Nephron (organoid): ENCODE measurements around the gene ATP5F1D.
"Not testable (repeated sequence)": the region's sequence is repeated elsewhere in the genome, so short reads cannot be mapped to it uniquely, and the experiment has no call there.

ENCODE experiments used
- H3K27ac Mint-ChIP-seq, 3 experiments: 2 replicates each; pipeline ENCODE4 v1.8.0; 2020; ENCODE audit warnings: mixed read lengths in 3 of 3, mild to moderate bottlenecking in 2 of 3, moderate library complexity in 1 of 3
- H3K27me3 Mint-ChIP-seq: 2 replicates; pipeline ENCODE4 v1.8.0; 2021; ENCODE audit warnings: low read depth, mild to moderate bottlenecking, moderate library complexity, mixed read lengths
- H3K36me3 Mint-ChIP-seq: 2 replicates; pipeline ENCODE4 v1.8.0; 2020; ENCODE audit warnings: low read depth, mixed read lengths
- H3K4me1 Mint-ChIP-seq: 2 replicates; pipeline ENCODE4 v1.8.0; 2020; ENCODE audit warnings: mixed read lengths
- H3K4me3 Mint-ChIP-seq, 3 experiments: 2 replicates each; pipeline ENCODE4 v1.8.0; 2020; ENCODE audit warnings: mild to moderate bottlenecking in 3 of 3, mixed read lengths in 3 of 3, moderate library complexity in 2 of 3
- H3K9me3 Mint-ChIP-seq: 2 replicates; pipeline ENCODE4 v1.8.0; 2020; ENCODE audit warnings: mixed read lengths
- TF ChIP-seq, protein P1 (sequence below), 3 experiments: fragments of 200-600 bp; sonication (generic); IDR thresholded peaks; one replicate each; pipeline ENCODE4 v1.5.0; 2021; ENCODE audit warnings: antibody characterized with exemption in 3 of 3; ENCODE audit not compliant: unreplicated experiment in 3 of 3

Gene ATP5F1D

DNA sequence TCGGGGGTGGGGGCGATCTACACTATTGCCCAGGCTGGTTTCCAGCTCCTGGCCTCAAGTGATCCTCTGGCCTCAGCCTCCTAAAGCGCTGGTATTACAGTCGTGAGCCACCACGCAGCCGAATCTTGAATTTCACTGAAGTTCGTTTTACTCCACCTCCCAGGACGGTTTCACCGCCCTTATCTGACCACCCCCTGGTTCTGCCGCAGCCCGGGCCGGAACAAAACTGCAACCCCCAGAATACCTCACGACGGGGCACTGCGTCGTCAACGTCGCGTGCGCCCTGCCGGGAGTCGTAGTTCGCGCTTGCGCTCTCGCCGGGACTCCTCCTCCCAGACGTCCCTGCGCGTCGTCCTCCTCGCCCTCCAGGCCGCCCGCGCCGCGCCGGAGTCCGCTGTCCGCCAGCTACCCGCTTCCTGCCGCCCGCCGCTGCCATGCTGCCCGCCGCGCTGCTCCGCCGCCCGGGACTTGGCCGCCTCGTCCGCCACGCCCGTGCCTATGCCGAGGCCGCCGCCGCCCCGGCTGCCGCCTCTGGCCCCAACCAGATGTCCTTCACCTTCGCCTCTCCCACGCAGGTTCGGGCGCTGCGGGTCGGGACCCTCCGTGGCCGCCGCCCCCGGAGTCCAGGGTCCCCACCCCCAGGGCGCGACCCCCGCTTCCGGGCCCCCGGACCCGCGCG, at the start of gene ATP5F1D:
TSS of gene ATP5F1D (plus strand) at position 335 of the 679 bp plus-strand sequence. CDS start at position 435, 100 bp downstream.
- Mint-ChIP-seq H3K27ac (peak within 1 kb of the TSS; percentile 82 to 85 (median 85)), H3K4me3 (peak within 1 kb of the TSS; percentile 84 to 89 (median 85)), H3K36me3 (no peaks in the 10 kb centered on the region), H3K27me3 (no peaks in the 10 kb centered on the region), H3K9me3 (no peaks in the 10 kb centered on the region), H3K4me1 (peaks cover 25% of the 10 kb centered on the region)
- TF ChIP-seq, protein P1, sequence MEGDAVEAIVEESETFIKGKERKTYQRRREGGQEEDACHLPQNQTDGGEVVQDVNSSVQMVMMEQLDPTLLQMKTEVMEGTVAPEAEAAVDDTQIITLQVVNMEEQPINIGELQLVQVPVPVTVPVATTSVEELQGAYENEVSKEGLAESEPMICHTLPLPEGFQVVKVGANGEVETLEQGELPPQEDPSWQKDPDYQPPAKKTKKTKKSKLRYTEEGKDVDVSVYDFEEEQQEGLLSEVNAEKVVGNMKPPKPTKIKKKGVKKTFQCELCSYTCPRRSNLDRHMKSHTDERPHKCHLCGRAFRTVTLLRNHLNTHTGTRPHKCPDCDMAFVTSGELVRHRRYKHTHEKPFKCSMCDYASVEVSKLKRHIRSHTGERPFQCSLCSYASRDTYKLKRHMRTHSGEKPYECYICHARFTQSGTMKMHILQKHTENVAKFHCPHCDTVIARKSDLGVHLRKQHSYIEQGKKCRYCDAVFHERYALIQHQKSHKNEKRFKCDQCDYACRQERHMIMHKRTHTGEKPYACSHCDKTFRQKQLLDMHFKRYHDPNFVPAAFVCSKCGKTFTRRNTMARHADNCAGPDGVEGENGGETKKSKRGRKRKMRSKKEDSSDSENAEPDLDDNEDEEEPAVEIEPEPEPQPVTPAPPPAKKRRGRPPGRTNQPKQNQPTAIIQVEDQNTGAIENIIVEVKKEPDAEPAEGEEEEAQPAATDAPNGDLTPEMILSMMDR (IDR thresholded peaks at IDR 0.05; ENCODE audit: unreplicated experiment in 3 of 3): no peak

DNA sequence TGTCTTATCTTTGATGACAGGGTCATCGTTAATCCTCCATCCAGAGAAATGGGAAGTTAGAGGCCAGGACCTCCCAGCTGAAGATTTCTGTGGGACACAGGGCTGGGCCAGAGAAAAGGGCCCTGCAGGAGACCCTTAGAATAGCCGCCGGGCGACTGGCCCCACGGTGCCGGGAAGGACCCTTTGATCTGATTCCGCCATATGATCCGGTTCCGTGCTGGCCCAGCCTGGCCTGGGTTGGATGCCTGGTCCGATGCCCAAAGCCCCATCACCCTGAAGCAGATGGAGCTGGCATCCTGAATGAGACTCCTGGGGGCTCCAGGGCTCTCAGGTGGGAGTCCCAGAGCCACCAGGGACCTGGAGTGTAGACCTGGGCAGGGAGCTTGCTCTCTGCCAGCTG, 42.0 kb upstream of the ATP5F1D start:
- no peak overlapping the region for H3K4me3 Mint-ChIP-seq
- H3K27me3 Mint-ChIP-seq: no peaks in the 10 kb centered on the region
- H3K27ac Mint-ChIP-seq: no peak overlapping the region
- no peaks in the 10 kb centered on the region for H3K9me3 Mint-ChIP-seq
- H3K36me3 Mint-ChIP-seq: no peaks in the 10 kb centered on the region
- TF ChIP-seq, protein P1 (IDR thresholded peaks at IDR 0.05; ENCODE audit: unreplicated experiment in 3 of 3): no peak
- peaks cover 9% of the 10 kb centered on the region for H3K4me1 Mint-ChIP-seq

DNA sequence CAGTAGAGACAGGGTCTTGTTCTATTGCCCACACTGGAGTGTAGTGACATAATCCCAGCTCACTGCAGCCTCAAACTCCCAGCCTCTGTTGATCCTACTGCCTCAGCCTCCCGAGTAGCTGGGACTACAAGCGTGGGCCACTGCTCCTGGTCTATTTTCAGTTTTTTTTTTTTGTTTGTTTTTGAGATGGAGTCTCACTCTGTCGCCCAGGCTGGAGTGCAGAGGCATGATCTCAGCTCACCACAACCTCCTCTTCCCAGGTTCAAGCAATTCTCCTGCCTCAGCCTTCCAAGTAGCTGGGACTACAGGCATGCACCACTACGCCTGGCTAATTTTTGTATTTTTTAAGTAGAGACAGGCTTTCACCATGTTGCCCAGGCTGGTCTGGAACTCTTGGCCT, 40.9 kb upstream of the ATP5F1D start:
- not testable (repeated sequence) for H3K27ac Mint-ChIP-seq, H3K36me3 Mint-ChIP-seq, H3K9me3 Mint-ChIP-seq, H3K4me1 Mint-ChIP-seq, H3K4me3 Mint-ChIP-seq, H3K27me3 Mint-ChIP-seq

DNA sequence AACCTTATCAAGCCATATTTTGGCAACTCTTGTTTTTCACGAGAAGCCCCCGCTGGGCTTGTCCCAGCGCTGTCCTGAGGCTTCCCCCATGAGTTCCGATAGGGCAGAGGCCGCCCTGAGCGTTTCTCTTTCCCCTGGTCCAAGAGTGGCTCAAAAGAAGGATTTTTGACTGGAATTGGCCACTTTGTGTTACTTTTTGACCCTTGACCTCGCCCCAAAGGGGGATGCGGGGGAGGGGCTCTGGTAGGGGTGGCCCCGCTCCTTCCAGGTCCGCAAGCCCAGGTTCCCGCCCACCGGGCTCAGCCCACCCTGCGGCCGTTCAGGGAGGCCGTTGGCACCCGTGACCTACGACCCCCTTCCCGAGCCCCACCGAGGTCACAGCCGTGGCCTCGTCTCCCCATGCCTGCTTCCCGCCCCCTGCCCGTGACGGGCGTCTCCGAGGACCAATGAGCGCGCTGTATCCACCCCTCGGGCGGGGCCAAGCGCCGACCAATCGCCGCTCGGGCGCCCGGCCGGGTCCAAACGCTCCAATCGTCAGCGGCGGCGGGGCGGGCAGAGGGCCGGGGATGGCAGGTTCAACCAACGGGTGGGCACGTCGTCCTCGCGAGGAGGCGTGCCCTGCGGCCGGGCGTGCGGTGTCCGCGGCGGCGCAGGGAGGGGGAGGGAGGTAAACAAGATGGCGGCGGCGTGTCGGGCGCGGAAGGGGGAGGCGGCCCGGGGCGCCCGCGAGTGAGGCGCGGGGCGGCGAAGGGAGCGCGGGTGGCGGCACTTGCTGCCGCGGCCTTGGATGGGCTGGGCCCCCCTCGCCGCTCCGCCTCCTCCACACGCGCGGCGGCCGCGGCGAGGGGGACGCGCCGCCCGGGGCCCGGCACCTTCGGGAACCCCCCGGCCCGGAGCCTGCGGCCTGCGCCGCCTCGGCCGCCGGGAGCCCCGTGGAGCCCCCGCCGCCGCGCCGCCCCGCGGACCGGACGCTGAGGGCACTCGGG, 36.1 kb upstream of the ATP5F1D start, which contains the start of gene STK11:
TSS of gene STK11 (plus strand) at position 665 of the 986 bp plus-strand sequence. CDS start 1,136 bp downstream, outside the sequence.
- TF ChIP-seq, protein P1 (IDR thresholded peaks at IDR 0.05; ENCODE audit: unreplicated experiment in 3 of 3): no peak
- Mint-ChIP-seq H3K9me3 (no peaks in the 10 kb centered on the region), H3K27me3 (no peaks in the 10 kb centered on the region), H3K4me1 (peaks cover 25% of the 10 kb centered on the region), H3K36me3 (peaks cover 3% of the 10 kb centered on the region), H3K4me3 (peak within 1 kb of the TSS; percentile 93 to 95 (median 94)), H3K27ac (peak within 1 kb of the TSS; percentile 81 to 95 (median 86))

DNA sequence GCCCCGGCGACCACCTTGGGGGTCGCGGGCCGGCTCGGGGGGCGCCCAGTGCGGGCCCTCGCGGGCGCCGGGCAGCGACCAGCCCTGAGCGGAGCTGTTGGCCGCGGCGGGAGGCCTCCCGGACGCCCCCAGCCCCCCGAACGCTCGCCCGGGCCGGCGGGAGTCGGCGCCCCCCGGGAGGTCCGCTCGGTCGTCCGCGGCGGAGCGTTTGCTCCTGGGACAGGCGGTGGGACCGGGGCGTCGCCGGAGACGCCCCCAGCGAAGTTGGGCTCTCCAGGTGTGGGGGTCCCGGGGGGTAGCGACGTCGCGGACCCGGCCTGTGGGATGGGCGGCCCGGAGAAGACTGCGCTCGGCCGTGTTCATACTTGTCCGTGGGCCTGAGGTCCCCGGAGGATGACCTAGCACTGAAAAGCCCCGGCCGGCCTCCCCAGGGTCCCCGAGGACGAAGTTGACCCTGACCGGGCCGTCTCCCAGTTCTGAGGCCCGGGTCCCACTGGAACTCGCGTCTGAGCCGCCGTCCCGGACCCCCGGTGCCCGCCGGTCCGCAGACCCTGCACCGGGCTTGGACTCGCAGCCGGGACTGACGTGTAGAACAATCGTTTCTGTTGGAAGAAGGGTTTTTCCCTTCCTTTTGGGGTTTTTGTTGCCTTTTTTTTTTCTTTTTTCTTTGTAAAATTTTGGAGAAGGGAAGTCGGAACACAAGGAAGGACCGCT, 35.2 kb upstream of the ATP5F1D start:
- peak overlapping the region; percentile 93 to 95 (median 94) for H3K4me3 Mint-ChIP-seq
- H3K9me3 Mint-ChIP-seq: no peaks in the 10 kb centered on the region
- TF ChIP-seq, protein P1 (IDR thresholded peaks at IDR 0.05; ENCODE audit: unreplicated experiment in 3 of 3): no peak
- peaks cover 3% of the 10 kb centered on the region for H3K36me3 Mint-ChIP-seq
- H3K4me1 Mint-ChIP-seq: peaks cover 25% of the 10 kb centered on the region
- no peaks in the 10 kb centered on the region for H3K27me3 Mint-ChIP-seq
- peak overlapping the region; percentile 78 to 95 (median 86) for H3K27ac Mint-ChIP-seq
